Peyer's patch (tissue), 4 donors: ENCODE data around the gene CDCA7L. TPM values are rescaled to one million over a fixed set of nuclear protein-coding genes. Genes with fewer than 3 reads are reported as not detected.

ENCODE experiments used
- DNase-seq, 3 donors: peaks; one replicate each; pipeline ENCODE4 v3.0.0-alpha.2; 2017 to 2019
- H3K27ac ChIP-seq, 4 donors: fragments of 200-600 bp; sonication (generic); one replicate each; pipeline ENCODE4 v1.5.1; 2016 to 2019
- H3K27me3 ChIP-seq, 2 donors: fragments of 200-600 bp; sonication (generic); one replicate each; pipeline ENCODE4 v1.5.1; 2019
- H3K36me3 ChIP-seq, 3 donors: fragments of 200-600 bp; sonication (generic); one replicate each; pipeline ENCODE4 v1.5.1; 2016 to 2019
- H3K4me1 ChIP-seq, 4 donors: fragments of 200-600 bp; sonication (generic); one replicate each; pipeline ENCODE4 v1.5.1; 2016 to 2019
- H3K4me3 ChIP-seq, 4 donors: fragments of 200-600 bp; sonication (generic); 1 replicate in 3 of 4; 2 replicates in 1 of 4; pipeline ENCODE4 v1.5.1; 2016 to 2019; ENCODE audit warnings: mild to moderate bottlenecking in 1 of 4
- H3K9me3 ChIP-seq, 4 donors: fragments of 200-600 bp; sonication (generic); one replicate each; pipeline ENCODE4 v1.5.1; 2016 to 2019; ENCODE audit warnings: mild to moderate bottlenecking in 1 of 4
- CTCF ChIP-seq, 6 experiments: fragments of 450-650 bp in 4 of 6; fragments of 200-600 bp in 2 of 6; sonication (generic) in 1 of 6; IDR thresholded peaks; one replicate each; pipeline ENCODE4 v1.5.1; 2017 to 2019; ENCODE audit warnings: antibody characterized with exemption in 6 of 6, mild to moderate bottlenecking in 3 of 6, moderate library complexity in 1 of 6
- POLR2A ChIP-seq, 2 donors: fragments of 450-650 bp; IDR thresholded peaks; one replicate each; pipeline ENCODE4 v1.5.1; 2017; ENCODE audit warnings: antibody characterized with exemption in 2 of 2, mild to moderate bottlenecking in 2 of 2, moderate library complexity in 2 of 2
- total RNA-seq, 4 donors: library from RNA; depleted of rRNA; stranded (reverse); fragments of >200 nt; gene quantifications; one replicate each; pipeline ENCODE4 v1.1.0, GENCODE V29; 2016

CDCA7L gene
- total RNA-seq, 4 donors from 2014 or later, result 6.8 to 51.2 (median 19.8) TPM

GRCh38 chr7:21980926-21981500 is 35.3 kb upstream of the CDCA7L start:
- Histone ChIP-seq H3K4me1 (no peaks in the 10 kb centered on the region), H3K36me3 (no peaks in the 10 kb centered on the region), H3K4me3 (no peak overlapping the region), H3K27ac (no peak overlapping the region), H3K27me3 (no peaks in the 10 kb centered on the region), H3K9me3 (no peaks in the 10 kb centered on the region)
- DNase-seq, result no peak
- TF ChIP-seq CTCF (IDR thresholded peaks at IDR 0.05), result no peak
- no peak for TF ChIP-seq POLR2A (IDR thresholded peaks at IDR 0.05)

GRCh38 chr7:21972397-21972784 is 26.7 kb upstream of the CDCA7L start:
- H3K4me3 ChIP-seq, result no peak overlapping the region
- TF ChIP-seq POLR2A (IDR thresholded peaks at IDR 0.05), result no peak
- no peak for TF ChIP-seq CTCF (IDR thresholded peaks at IDR 0.05)
- no peak overlapping the region for H3K27ac ChIP-seq
- H3K9me3 ChIP-seq, result no peaks in the 10 kb centered on the region
- no peaks in the 10 kb centered on the region for H3K27me3 ChIP-seq
- no peak for DNase-seq
- H3K4me1 ChIP-seq, result peaks cover 0 to 6% (median 1%) of the 10 kb centered on the region in 4 donors
- H3K36me3 ChIP-seq, result no peaks in the 10 kb centered on the region

GRCh38 chr7:21971780-21972396 is 26.2 kb upstream of the CDCA7L start:
- TF ChIP-seq POLR2A (IDR thresholded peaks at IDR 0.05), result no peak
- no peak for TF ChIP-seq CTCF (IDR thresholded peaks at IDR 0.05)
- no peak overlapping the region for H3K27ac ChIP-seq
- DNase-seq, result no peak
- H3K4me3 ChIP-seq, result no peak overlapping the region
- no peaks in the 10 kb centered on the region for H3K36me3 ChIP-seq
- no peaks in the 10 kb centered on the region for H3K27me3 ChIP-seq
- H3K9me3 ChIP-seq, result no peaks in the 10 kb centered on the region
- peaks cover 0 to 7% (median 3%) of the 10 kb centered on the region in 4 donors for H3K4me1 ChIP-seq

GRCh38 chr7:21969822-21970221 is 24.1 kb upstream of the CDCA7L start:
- TF ChIP-seq POLR2A (IDR thresholded peaks at IDR 0.05) (no peak), CTCF (IDR thresholded peaks at IDR 0.05) (no peak)
- no peak for DNase-seq
- no peaks in the 10 kb centered on the region for H3K9me3 ChIP-seq
- no peaks in the 10 kb centered on the region for H3K36me3 ChIP-seq
- H3K27me3 ChIP-seq, result no peaks in the 10 kb centered on the region
- peaks cover 0 to 12% (median 5%) of the 10 kb centered on the region in 4 donors for H3K4me1 ChIP-seq
- no peak overlapping the region for H3K27ac ChIP-seq
- H3K4me3 ChIP-seq, result no peak overlapping the region

- H3K4me3 ChIP-seq, result no peak overlapping the region
- no peak for TF ChIP-seq POLR2A (IDR thresholded peaks at IDR 0.05)
- TF ChIP-seq CTCF (IDR thresholded peaks at IDR 0.05), result no peak
- no peaks in the 10 kb centered on the region for H3K27me3 ChIP-seq
- DNase-seq, result peak in 2 of 3 donors; percentile 55 to 59
- no peaks in the 10 kb centered on the region for H3K9me3 ChIP-seq
- H3K27ac ChIP-seq, result no peak overlapping the region
- no peaks in the 10 kb centered on the region for H3K36me3 ChIP-seq
- H3K4me1 ChIP-seq, result peaks cover 0 to 12% (median 5%) of the 10 kb centered on the region in 4 donors
Measured at GRCh38 chr7:21967598-21968003, 21.9 kb upstream of the CDCA7L start.
